ENCODE measurements around the gene GATA6.

The GATA6 gene

DNA sequence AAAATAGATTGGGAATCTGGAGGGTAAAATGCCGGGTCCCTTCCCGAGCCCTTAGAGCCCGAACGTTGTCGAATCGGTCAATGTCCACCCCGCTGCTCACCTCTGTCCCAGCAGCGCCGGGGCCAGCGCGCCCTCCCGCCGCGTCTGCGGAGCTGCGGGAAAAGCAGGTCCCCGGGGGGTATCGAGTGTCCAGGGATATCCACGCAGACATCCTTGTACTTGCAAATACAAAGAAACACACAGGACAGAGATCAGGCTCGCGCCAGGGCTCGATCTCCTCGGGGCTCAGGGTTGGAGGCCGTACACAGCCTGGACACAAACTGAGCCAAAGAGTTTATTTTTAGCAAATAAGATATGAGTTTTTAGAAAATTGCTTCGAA is 2.3 kb upstream of the GATA6 start:
- DNase-seq, result peak; percentile 10

DNA sequence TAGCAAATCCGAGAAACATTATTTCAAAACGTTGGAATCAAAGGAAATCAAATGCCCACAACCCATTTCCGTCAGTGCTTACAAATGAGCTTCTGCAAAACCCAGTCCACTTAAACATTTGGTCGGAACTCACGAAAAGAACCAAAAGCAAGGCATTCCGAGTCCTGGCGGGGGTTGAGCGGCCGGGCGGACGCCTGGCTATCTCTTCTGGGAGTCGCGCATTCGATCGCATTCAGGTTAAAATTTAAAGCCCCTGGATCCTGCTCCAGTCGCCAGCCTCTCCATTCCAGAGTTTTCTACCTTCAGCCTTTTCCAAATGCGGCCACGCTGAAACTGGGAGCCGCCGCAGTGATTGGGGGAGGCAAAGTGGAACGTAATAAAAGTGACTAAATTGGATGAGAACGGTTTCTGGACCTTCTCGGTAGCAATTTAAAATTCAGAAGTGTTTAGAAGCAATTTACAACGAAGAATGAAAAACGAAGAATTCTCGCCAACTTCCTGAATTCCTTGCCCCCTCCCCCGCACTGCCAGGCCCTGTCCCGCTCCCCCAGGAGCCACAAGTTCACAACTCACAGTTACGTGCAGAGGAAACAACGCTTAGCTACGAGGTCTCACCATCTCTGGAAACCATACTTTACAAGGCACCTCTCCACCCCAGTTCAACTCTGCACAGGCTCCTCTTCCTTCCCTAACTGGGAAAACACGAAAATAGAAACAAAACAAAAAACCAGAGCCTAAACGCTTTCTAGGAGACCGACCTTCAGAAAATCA is 1.7 kb upstream of the GATA6 start:
- DNase-seq, result peak; percentile 48

DNA sequence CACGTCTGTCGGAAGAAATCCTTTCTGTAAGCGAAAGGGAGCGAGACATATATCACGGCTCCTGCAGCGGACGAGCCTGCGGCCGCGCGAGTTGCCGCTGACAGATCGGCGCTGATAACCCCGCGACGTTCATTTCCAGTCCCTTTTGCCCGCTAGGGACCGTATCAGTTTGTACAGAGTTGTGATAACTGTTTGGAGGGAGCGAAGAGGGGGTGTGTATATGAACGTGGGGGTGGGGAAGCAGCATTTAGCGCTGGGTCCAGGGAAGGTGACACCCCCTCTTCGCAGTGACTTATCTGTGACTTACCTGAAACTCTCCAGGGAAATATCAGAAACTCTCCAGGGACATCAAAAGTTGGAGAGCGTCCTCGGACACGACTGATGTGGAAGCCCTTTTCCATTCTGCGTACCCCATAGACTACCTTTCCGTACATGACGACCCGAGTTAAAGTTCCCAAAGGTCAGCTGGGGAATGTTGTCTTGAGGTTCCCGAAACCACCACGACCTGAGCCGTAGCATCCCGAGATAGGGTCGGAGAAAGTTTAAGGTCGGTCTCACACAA is 948 bp upstream of the GATA6 start:
- no peak for DNase-seq

GRCh38 chr18:22169889-22170420 is 566 bp downstream of the GATA6 start:
- no peak for DNase-seq

- peak; percentile 51 for DNase-seq
Observed at GRCh38 chr18:22170421-22171257, 1.2 kb downstream of the GATA6 start.

DNA sequence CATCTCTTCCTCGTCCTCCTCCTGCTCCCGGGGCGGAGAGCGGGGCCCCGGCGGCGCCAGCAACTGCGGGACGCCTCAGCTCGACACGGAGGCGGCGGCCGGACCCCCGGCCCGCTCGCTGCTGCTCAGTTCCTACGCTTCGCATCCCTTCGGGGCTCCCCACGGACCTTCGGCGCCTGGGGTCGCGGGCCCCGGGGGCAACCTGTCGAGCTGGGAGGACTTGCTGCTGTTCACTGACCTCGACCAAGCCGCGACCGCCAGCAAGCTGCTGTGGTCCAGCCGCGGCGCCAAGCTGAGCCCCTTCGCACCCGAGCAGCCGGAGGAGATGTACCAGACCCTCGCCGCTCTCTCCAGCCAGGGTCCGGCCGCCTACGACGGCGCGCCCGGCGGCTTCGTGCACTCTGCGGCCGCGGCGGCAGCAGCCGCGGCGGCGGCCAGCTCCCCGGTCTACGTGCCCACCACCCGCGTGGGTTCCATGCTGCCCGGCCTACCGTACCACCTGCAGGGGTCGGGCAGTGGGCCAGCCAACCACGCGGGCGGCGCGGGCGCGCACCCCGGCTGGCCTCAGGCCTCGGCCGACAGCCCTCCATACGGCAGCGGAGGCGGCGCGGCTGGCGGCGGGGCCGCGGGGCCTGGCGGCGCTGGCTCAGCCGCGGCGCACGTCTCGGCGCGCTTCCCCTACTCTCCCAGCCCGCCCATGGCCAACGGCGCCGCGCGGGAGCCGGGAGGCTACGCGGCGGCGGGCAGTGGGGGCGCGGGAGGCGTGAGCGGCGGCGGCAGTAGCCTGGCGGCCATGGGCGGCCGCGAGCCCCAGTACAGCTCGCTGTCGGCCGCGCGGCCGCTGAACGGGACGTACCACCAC is 2.1 kb downstream of the GATA6 start:
- no peak for DNase-seq

GRCh38 chr18:22172120-22172582 is 2.8 kb downstream of the GATA6 start:
- no peak for DNase-seq

GRCh38 chr18:22172594-22173049 is 3.2 kb downstream of the GATA6 start:
- no peak for DNase-seq

DNA sequence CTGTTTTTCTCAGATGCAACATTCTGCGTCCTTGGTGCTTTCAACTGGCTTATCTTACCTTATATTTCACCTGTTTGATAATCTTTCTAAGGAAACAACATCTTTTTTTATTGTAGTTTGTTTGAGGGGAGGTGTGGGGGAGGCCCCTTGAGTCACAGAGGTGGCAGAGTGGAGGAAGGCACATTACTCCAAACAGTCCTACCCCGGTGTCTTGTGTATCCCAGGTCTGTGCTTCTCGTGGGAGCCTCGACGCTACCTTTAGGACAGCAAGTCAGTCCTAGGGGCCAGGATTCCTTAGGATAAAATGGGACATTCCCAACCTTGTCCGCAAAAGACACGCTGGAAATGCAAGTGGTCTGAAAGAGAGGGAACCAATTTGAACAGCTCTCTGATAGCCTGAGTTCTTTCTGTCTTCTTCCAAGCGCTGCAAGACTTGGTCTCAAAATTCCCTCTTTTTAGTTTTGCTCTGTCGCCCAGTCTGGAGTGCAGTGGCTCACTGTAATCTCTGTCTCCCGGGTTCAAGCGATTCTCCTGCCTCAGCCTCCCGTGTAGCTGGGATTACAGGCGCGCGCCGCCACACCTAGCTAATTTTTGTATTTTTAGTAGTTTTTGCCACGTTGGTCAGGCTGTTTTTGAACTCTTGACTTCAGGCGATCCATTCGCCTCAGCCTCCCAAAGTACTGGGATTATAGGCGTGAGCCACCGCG is 4.0 kb downstream of the GATA6 start:
- no peak for DNase-seq

DNA sequence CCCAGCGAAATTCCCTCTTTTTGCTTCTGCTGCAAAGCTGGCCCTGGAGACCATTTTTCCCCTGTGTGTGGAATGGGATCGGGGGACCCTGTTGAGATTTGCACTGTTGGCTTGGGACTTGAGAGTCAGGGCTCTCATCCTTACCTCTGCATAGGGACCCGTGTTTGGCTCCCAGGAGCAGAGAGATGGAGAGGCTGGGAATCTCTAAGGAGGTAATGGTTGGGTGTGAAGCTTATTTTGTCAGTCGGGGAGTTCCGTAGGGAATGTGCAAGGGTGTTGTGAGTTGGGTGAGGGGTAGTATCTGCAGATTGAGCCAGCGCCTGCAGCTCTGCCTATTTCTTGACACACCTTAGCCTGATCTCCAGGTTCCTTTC is 4.5 kb downstream of the GATA6 start:
- no peak for DNase-seq

DNA sequence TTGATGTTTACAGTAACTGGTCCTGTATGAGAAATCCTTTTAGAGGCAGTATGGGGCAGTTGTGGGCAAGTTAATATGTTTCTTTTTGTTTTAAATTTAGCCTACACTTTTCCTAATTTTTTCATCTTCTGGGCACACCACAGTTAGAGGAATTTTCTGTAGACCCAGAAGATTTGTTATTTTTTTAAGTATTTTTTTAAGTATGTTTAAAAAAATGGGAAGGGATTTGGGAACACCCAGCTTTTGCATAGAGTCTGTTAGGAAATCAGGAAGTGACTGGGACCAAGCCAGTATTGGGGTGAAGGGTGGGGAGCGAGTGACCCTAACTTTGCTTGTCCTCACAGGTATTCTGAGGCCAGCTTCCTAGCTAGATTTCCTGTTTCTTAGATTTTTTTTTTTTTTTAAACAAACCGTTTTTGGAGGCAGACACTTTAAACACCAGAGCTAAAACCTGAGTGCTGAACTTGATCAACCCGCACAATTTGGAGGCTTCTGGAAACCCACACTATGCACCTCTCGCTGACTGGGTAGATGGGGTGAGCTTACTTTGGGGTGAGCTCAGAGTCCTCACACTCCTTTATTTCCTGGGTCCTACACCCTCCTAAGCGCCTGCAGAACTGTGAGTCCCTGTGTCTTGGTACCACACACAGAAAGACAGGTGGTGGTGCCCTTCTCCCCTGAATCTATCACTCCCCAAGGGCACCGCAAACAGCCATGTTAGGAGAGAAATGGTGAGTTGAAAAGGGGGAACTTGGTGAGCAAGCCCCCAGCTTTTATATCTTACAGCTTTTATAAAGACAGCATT is 5.2 kb downstream of the GATA6 start:
- DNase-seq, result no peak

DNA sequence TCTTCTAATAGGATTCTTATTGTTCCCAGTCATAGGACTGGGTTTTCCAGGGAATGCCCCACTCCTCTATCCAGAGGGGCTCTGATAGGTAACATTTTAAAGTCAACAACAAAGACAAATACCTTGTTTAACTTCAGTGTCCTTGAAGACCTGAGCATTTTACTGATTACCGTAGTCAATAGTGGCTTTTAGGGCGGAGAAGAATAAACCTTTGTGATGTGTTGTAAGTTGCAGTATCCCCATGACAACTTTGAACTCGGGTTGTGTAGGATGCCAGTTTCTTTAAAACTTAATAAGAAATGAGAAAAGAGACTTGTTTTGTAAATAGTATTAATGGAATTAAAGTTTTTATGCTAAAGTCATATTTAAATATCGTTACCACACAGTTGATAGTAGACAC is 6.0 kb downstream of the GATA6 start:
- DNase-seq, result no peak

GRCh38 chr18:22176420-22177326 is 7.3 kb downstream of the GATA6 start:
- no peak for DNase-seq

GRCh38 chr18:22177327-22177871 is 8.0 kb downstream of the GATA6 start:
- no peak for DNase-seq

DNA sequence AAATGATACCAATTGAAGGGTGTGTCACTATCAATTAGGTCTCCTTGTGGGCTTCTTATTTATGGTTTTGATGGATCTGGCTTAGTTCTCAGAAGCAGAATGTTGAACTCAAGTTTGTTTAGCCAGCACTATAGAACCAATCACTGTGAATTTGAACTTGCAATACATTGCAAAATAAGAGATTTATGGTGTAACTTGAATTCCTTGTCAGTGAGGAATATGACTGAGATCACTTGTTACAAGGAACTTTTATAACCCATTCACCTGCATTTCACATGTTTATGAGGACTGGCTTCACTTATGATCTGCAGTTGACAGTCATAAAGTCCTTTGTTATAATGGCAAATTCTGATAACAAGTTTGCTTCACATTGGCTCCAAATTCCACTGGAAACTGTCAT is 9.8 kb downstream of the GATA6 start:
- no peak for DNase-seq

DNA sequence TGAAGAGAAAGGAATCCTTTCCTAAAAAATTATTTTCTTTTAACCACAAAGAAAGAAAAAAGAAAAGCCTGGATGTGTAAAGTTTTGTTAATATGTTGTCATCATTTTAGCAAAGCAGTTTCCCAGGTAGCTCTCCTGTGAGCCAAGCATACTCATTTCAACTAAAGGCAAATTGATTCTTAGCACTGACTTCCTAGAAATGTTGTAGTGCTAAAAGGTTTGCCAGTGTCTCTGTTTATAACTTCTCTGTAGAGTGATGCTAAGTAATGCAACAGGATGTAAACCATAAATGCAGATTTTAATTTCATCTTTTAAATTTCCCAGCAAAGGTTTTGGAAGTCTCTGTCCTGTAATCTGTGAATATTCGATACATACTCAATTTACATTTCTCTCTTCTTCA is 10.2 kb downstream of the GATA6 start:
- DNase-seq, result no peak

DNA sequence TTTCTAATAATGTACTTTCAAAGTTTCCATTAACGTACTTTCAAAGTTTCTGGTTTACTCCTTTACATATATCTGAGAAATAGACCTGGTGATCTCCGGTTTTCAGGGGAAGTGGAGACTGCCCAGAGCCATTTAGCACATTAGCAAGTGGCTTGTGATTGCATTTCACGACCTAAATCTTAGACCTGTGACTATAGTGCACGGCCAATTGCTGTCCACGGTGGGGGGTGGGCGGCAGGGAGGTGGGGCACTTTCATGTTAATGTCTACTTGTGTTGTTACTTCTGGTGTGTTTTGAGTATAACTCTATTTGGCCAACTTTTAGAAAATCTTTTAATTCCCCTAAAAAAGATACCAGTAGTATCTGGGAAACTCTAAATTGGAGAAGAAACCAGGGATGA is 11.3 kb downstream of the GATA6 start:
- no peak for DNase-seq

DNA sequence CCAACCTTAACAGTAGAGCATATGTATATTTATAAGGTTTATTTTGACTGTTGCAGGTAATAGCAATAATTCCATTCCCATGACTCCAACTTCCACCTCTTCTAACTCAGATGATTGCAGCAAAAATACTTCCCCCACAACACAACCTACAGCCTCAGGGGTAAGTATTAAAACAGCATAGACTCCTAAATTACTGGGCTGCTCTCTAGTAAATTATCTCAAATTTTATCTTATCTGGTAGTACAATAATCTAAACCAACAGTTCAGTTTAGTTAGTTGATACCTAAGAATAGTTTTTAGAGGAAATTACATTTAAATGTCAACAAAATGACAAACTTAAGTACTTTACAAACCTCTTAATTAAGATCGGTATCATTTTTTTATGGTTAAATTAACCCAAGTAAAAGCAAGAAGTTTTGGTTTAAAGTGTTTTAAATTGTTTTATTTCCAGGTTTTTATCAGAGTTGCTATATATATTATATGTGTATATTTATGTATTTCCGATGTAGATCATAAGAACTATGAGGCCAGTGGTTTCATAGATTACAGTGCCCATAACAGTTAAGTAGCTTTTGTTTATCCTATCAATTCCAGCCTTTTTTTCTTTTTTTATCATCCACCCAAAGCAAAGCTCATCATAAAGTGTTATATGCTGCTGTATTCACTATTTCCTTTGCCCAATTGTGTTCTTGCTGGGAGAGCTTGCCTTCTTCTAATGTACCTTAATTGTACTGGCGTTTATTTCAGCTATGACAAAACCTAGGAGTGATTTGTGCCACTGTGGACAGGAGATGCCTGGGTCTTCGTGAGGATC is 13.7 kb downstream of the GATA6 start:
- no peak for DNase-seq

DNA sequence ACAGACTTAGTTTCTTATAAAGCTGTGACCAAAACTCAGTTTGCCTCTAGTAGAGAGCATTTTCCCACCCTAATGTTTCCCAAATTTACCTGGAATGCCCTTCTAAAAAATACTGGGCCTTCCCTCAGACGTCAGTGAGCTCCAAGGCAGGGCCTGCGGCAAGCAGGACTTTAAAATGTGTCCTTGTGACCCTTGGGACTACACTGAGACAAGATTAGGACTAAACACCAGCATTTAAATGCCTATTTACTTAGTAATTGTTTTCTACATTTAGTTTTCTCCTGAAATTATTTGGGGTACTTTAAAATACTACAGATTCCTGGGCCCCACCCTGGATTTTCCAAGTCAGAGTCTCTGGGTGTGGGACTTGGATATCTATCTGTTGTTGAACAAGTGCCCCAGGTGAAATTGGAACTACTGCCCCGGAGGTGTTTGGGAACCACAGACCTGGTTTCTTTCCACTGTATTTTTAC is 14.3 kb downstream of the GATA6 start:
- no peak for DNase-seq

All from fibroblast of skin of right quadriceps (primary cell).